Stimulated activated CD8-positive, alpha-beta memory T cell treated with anti-CD3 and anti-CD28 coated beads, Interleukin-12 subunit alpha, Interleukin-12 subunit beta, amount 100 ng/mL, for 1 hour (primary cell): ENCODE results near the gene LRP8.

Experiments used
- DNase-seq: peaks from one replicate; pipeline ENCODE4 v3.0.0-alpha.2; 2020; ENCODE audit warnings: low read depth

The LRP8 gene

GRCh38 chr1:53328009-53328461 is at the start of gene LRP8:
TSS of gene LRP8 (minus strand) at chr1:53328070. CDS start at chr1:53327912, 158 bp downstream.
- DNase-seq: peak; percentile 62

- DNase-seq: no peak
Measured at GRCh38 chr1:53377438-53377841, 49.6 kb upstream of the LRP8 start.

- DNase-seq: no peak
Measured at GRCh38 chr1:53376742-53377437, 49.0 kb upstream of the LRP8 start.

- DNase-seq: no peak
Measured at GRCh38 chr1:53376041-53376461, 48.2 kb upstream of the LRP8 start.

- no peak for DNase-seq
Measured at GRCh38 chr1:53375440-53375839, 47.6 kb upstream of the LRP8 start.

- no peak for DNase-seq
Measured at GRCh38 chr1:53373246-53373645, 45.4 kb upstream of the LRP8 start.

- DNase-seq: no peak
Measured at GRCh38 chr1:53372501-53372951, 44.7 kb upstream of the LRP8 start.

- DNase-seq: no peak
Measured at GRCh38 chr1:53371851-53372250, 44.0 kb upstream of the LRP8 start.

- no peak for DNase-seq
Measured at GRCh38 chr1:53371121-53371666, 43.3 kb upstream of the LRP8 start.

GRCh38 chr1:53370369-53370961 is 42.6 kb upstream of the LRP8 start:
- DNase-seq: no peak

GRCh38 chr1:53369761-53370160 is 41.9 kb upstream of the LRP8 start:
- DNase-seq: no peak

- DNase-seq: no peak
Measured at GRCh38 chr1:53369034-53369750, 41.3 kb upstream of the LRP8 start.

- no peak for DNase-seq
Measured at GRCh38 chr1:53368314-53369033, 40.6 kb upstream of the LRP8 start.

- no peak for DNase-seq
Measured at GRCh38 chr1:53367503-53368313, 39.8 kb upstream of the LRP8 start.

GRCh38 chr1:53366901-53367502 is 39.1 kb upstream of the LRP8 start:
- DNase-seq: no peak

- DNase-seq: no peak
Measured at GRCh38 chr1:53365437-53366063, 37.7 kb upstream of the LRP8 start.

GRCh38 chr1:53362851-53363642 is 35.2 kb upstream of the LRP8 start:
- no peak for DNase-seq

- no peak for DNase-seq
Measured at GRCh38 chr1:53362270-53362669, 34.4 kb upstream of the LRP8 start.

GRCh38 chr1:53361541-53361961 is 33.7 kb upstream of the LRP8 start:
- no peak for DNase-seq

GRCh38 chr1:53359934-53360276 is 32.0 kb upstream of the LRP8 start:
- DNase-seq: no peak
